ENCODE data around the gene EDN1.
"Not testable (repeated sequence)": the region's sequence is repeated elsewhere in the genome, so short reads cannot be mapped to it uniquely, and the experiment has no call there.

Gene EDN1

GRCh38 chr6:12331951-12332749, 42.0 kb downstream of the EDN1 start:
- H3K4me3 ChIP-seq (replicated peaks; ENCODE audit: low read depth, low read length): no peak overlapping the region
- no peak for DNase-seq (ENCODE audit: extremely low read depth, low read depth)
- no peak for TF ChIP-seq CTCF (IDR thresholded peaks at IDR 0.05; ENCODE audit: low read depth, low read length, missing control alignments)

- H3K4me3 ChIP-seq (replicated peaks; ENCODE audit: low read depth, low read length); DNase-seq (ENCODE audit: extremely low read depth, low read depth): not testable (repeated sequence)
Observed at GRCh38 chr6:12332750-12333079, 42.6 kb downstream of the EDN1 start.

GRCh38 chr6:12333128-12333527, 43.0 kb downstream of the EDN1 start:
- no peak overlapping the region for H3K4me3 ChIP-seq (replicated peaks; ENCODE audit: low read depth, low read length)
- TF ChIP-seq CTCF (IDR thresholded peaks at IDR 0.05; ENCODE audit: low read depth, low read length, missing control alignments): no peak
- DNase-seq (ENCODE audit: extremely low read depth, low read depth): no peak

- no peak for TF ChIP-seq CTCF (IDR thresholded peaks at IDR 0.05; ENCODE audit: low read depth, low read length, missing control alignments)
- DNase-seq (ENCODE audit: extremely low read depth, low read depth): no peak
Observed at GRCh38 chr6:12334526-12335130, 44.5 kb downstream of the EDN1 start.

GRCh38 chr6:12335131-12335527, 45.0 kb downstream of the EDN1 start:
- no peak for TF ChIP-seq CTCF (IDR thresholded peaks at IDR 0.05; ENCODE audit: low read depth, low read length, missing control alignments)
- H3K4me3 ChIP-seq (replicated peaks; ENCODE audit: low read depth, low read length): no peak overlapping the region
- DNase-seq (ENCODE audit: extremely low read depth, low read depth): no peak

More at GRCh38 chr6:12334526-12335130, 44.5 kb downstream of the EDN1 start:
- no peak overlapping the region for H3K4me3 ChIP-seq (replicated peaks; ENCODE audit: low read depth, low read length)

GRCh38 chr6:12335717-12336116, 45.6 kb downstream of the EDN1 start:
- H3K4me3 ChIP-seq (replicated peaks; ENCODE audit: low read depth, low read length): no peak overlapping the region
- DNase-seq (ENCODE audit: extremely low read depth, low read depth): no peak

More at GRCh38 chr6:12335717-12336116, 45.6 kb downstream of the EDN1 start:
- TF ChIP-seq CTCF (IDR thresholded peaks at IDR 0.05; ENCODE audit: low read depth, low read length, missing control alignments): no peak
